Measurements from ENCODE around the gene ZDHHC4. TPM values are rescaled to one million over a fixed set of nuclear protein-coding genes. Genes with fewer than 3 reads are reported as not detected.
"Not testable (repeated sequence)": the region's sequence is repeated elsewhere in the genome, so short reads cannot be mapped to it uniquely, and the experiment has no call there.

ZDHHC4 gene
- total RNA-seq, 1 donor from 2014 or later: 75.3 TPM

GRCh38 chr7:6578114-6579084 is 1.1 kb downstream of the ZDHHC4 start:
- H3K4me1 Mint-ChIP-seq: peaks cover 5% of the 10 kb centered on the region
- H3K27me3 Mint-ChIP-seq (ENCODE audit: low read depth): no peaks in the 10 kb centered on the region
- no peak for TF ChIP-seq CTCF (IDR thresholded peaks at IDR 0.05; ENCODE audit: unreplicated experiment)
- no peaks in the 10 kb centered on the region for H3K9me3 Mint-ChIP-seq
- no peak for DNase-seq (ENCODE audit: low spot score in 2 of 2, unreplicated experiment in 2 of 2)
- peak overlapping the region; percentile 89 for H3K4me3 Mint-ChIP-seq
- H3K27ac Mint-ChIP-seq: peak overlapping the region; percentile 53
- H3K36me3 Mint-ChIP-seq: peaks cover 27% of the 10 kb centered on the region

DNA sequence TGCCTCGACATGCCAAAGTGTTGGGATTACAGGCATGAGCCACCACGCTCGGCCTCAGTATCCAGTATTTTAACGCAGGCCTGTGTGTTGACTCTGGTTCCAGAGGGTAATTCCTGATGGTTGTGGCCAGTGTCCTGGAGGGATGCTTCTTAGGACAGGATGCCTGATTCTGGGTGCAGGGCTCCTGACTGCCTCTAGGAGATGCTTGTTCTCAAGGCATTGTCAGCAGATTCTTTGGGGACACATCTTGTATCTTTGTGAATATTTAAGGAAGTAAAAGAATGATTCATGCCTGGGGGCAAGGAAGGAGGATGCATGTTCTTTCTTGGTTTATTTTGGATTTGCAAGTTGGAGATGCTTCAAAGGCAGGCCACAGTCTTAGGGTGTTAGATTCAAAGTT is 2.2 kb downstream of the ZDHHC4 start:
- H3K9me3 Mint-ChIP-seq: no peaks in the 10 kb centered on the region
- peaks cover 5% of the 10 kb centered on the region for H3K4me1 Mint-ChIP-seq
- H3K36me3 Mint-ChIP-seq: peaks cover 30% of the 10 kb centered on the region
- peak overlapping the region; percentile 89 for H3K4me3 Mint-ChIP-seq
- no peaks in the 10 kb centered on the region for H3K27me3 Mint-ChIP-seq (ENCODE audit: low read depth)
- no peak for DNase-seq (ENCODE audit: low spot score in 2 of 2, unreplicated experiment in 2 of 2)
- H3K27ac Mint-ChIP-seq: peak overlapping the region; percentile 30
- no peak for TF ChIP-seq CTCF (IDR thresholded peaks at IDR 0.05; ENCODE audit: unreplicated experiment)

DNA sequence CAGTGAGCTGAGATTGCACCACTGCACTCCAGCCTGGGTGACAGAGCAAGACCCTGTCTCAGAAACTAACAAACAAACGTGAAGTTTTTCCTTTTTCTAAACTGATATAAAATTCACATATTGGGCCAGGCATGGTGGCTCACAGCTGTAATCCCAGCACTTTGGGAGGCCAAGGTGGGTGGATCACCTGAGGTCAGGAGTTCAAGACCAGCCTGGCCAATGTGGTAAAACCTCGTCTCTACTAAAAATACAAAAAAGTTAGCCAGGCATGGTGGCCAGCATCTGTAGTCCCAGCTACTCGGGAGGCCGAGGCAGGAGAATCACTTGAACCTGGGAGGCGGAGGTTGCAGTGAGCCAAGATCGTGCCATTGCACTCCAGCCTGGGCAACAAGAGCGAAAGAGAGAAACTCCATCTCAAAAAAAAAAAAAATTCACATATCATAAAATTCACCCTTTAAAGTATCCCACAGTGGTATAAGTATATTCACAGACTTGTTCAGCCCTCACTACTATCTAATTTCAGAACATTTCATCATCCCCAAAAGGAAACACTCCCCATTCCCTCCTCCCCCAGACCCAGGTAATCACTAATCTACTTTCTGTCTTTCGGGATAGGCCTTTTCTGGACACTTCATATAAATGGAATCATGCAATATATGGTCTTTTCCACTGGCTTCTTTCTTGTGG is 8.6 kb downstream of the ZDHHC4 start:
- not testable (repeated sequence) for H3K9me3 Mint-ChIP-seq; H3K27ac Mint-ChIP-seq; H3K4me1 Mint-ChIP-seq; H3K27me3 Mint-ChIP-seq (ENCODE audit: low read depth); H3K4me3 Mint-ChIP-seq; DNase-seq (ENCODE audit: low spot score in 2 of 2, unreplicated experiment in 2 of 2)
- peaks cover 52% of the 10 kb centered on the region for H3K36me3 Mint-ChIP-seq

- Mint-ChIP-seq H3K4me3 (peak overlapping the region; percentile 71), H3K4me1 (peaks cover 9% of the 10 kb centered on the region), H3K27ac (no peak overlapping the region), H3K9me3 (no peaks in the 10 kb centered on the region), H3K27me3 (ENCODE audit: low read depth) (no peaks in the 10 kb centered on the region), H3K36me3 (peaks cover 41% of the 10 kb centered on the region)
- no peak for DNase-seq (ENCODE audit: low spot score in 2 of 2, unreplicated experiment in 2 of 2)
- no peak for TF ChIP-seq CTCF (IDR thresholded peaks at IDR 0.05; ENCODE audit: unreplicated experiment)
These were observed 11.3 kb downstream of the ZDHHC4 start for GRCh38 chr7:6588566-6588965.

DNA sequence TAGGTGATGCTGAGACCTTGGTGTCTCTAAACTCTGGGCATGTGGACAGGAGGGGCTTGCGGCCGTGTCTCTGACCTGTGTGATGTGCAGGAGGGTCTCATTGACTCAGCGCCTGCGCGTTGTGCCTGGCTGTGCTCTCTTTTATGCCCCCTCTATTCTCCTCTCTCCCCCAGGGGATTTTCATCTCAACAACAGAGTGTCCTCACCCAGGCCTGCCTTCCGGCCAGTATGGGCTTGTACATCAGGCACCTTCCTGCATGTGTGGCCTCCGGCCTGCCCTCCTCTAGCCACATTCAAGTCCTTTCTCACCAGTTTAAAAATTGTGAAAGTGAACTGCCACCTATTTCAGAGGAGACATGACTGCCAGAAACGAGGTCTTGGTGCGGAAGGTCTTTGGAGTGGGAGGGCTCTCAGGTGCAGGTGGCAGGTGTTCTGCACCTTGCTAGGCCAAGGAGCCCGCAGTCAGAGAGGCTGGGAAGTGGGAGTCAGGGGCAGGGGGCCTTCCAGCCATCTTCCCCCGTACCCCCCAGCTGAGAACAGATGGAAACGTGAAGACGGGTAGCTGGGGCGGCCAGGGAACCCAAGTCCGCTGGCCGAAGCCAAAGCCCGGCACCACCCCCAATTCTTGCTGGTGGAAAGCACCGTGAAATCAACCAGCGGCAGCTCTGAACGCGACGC is 12.0 kb downstream of the ZDHHC4 start:
- Mint-ChIP-seq H3K27ac (peak overlapping the region; percentile 71), H3K4me3 (peak overlapping the region; percentile 71), H3K9me3 (no peaks in the 10 kb centered on the region), H3K27me3 (ENCODE audit: low read depth) (no peaks in the 10 kb centered on the region), H3K36me3 (peaks cover 41% of the 10 kb centered on the region), H3K4me1 (peaks cover 9% of the 10 kb centered on the region)
- no peak for TF ChIP-seq CTCF (IDR thresholded peaks at IDR 0.05; ENCODE audit: unreplicated experiment)
- DNase-seq (ENCODE audit: low spot score in 2 of 2, unreplicated experiment in 2 of 2): no peak
